Endothelial cell of umbilical vein (primary cell): ENCODE data around the gene NEK8. TPM values are rescaled to one million over a fixed set of nuclear protein-coding genes. Genes with fewer than 3 reads are reported as not detected.

Source experiments
- BruUV-seq: library from RNA; stranded (reverse); fragments of 400-500 nt; replicated peaks from 2 replicates; lab custom pipeline; 2021; lab: Mats Ljungman, UMichigan
- CTCF ChIA-PET: fragments of 300-600, 350-600 bp; sonication (Branson Sonifier 250); formaldehyde crosslinking; loops from one replicate; lab custom pipeline; 2021; ENCODE audit warnings: antibody characterized with exemption, inconsistent platforms; lab: Charles Lee
- POLR2A ChIA-PET: fragments of 300-600, 350-600 bp; sonication (Branson Sonifier 250); formaldehyde crosslinking; loops from one replicate; lab custom pipeline; 2021; ENCODE audit warnings: antibody characterized with exemption, inconsistent platforms; lab: Charles Lee
- DNase-seq: peaks from one replicate; pipeline ENCODE4 v3.0.0-alpha.2; 2011; ENCODE audit warnings: low read depth, low spot score
- FAIRE-seq: peaks from 2 replicates; lab custom pipeline; 2011; peaks lifted over from hg19 to GRCh38; lab: Jason Lieb, UNC
- H2AFZ ChIP-seq: 2 replicates; pipeline ENCODE4 v1.6.0; 2012; ENCODE audit warnings: low read depth, low read length, control low read depth, inconsistent platforms
- H3K27ac ChIP-seq: 2 replicates; pipeline ENCODE4 v1.5.1; 2011; ENCODE audit warnings: low read depth, mild to moderate bottlenecking, control low read depth, low read length, moderate library complexity; ENCODE audit not compliant: insufficient read depth
- H3K27me3 ChIP-seq, 2 experiments: 2 replicates each; pipeline versions ENCODE4 v1.6.0 to v1.6.1; 2011; ENCODE audit warnings: low read length in 2 of 2, mixed read lengths in 1 of 2; ENCODE audit not compliant: control insufficient read depth in 2 of 2, insufficient read depth in 2 of 2
- H3K36me3 ChIP-seq, 2 experiments: 2 replicates in 1 of 2; 3 replicates in 1 of 2; pipeline ENCODE4 v1.5.1; 2011; ENCODE audit warnings: low read length in 2 of 2, mild to moderate bottlenecking in 1 of 2, moderate library complexity in 1 of 2; ENCODE audit not compliant: control insufficient read depth in 2 of 2, insufficient read depth in 2 of 2; ENCODE audit errors: extremely low read depth in 1 of 2
- H3K4me1 ChIP-seq: 3 replicates; pipeline ENCODE4 v1.5.1; 2011; ENCODE audit warnings: mild to moderate bottlenecking, low read length; ENCODE audit not compliant: control insufficient read depth, insufficient read depth; ENCODE audit errors: extremely low read depth
- H3K4me2 ChIP-seq: 2 replicates; pipeline ENCODE4 v1.6.1; 2011; ENCODE audit warnings: low read length, control low read depth, mixed read lengths; ENCODE audit not compliant: insufficient read depth
- H3K4me3 ChIP-seq, 3 experiments: fragments of 200-600 bp in 1 of 3; sonication (generic), shearing (Covaris generic) in 1 of 3; replicated peaks in 1 of 3; 2 replicates each; pipeline ENCODE4 v1.5.1; 2011 to 2016; ENCODE audit warnings: control low read depth in 3 of 3, low read length in 3 of 3, mild to moderate bottlenecking in 2 of 3, inconsistent platforms in 1 of 3, low read depth in 1 of 3, moderate library complexity in 1 of 3; ENCODE audit not compliant: insufficient read depth in 1 of 3
- H3K79me2 ChIP-seq: 2 replicates; pipeline ENCODE4 v1.6.0; 2012; ENCODE audit warnings: low read length, inconsistent platforms; ENCODE audit not compliant: control insufficient read depth, insufficient read depth
- H3K9ac ChIP-seq: replicated peaks from 2 replicates; pipeline ENCODE3; 2011; ENCODE audit warnings: low read length, control low read depth; ENCODE audit not compliant: insufficient read depth; ENCODE audit errors: extremely low read depth
- H3K9me1 ChIP-seq: replicated peaks from 3 replicates; pipeline ENCODE4 v1.6.0; 2011; ENCODE audit warnings: mild to moderate bottlenecking, low read length; ENCODE audit not compliant: control insufficient read depth, insufficient read depth; ENCODE audit errors: extremely low read depth
- H3K9me3 ChIP-seq: replicated peaks from 2 replicates; pipeline ENCODE4 v1.5.1; 2012; ENCODE audit warnings: low read length, inconsistent platforms; ENCODE audit not compliant: control insufficient read depth, insufficient read depth
- H4K20me1 ChIP-seq: replicated peaks from 2 replicates; pipeline ENCODE3; 2011; ENCODE audit warnings: mild to moderate bottlenecking, low read length; ENCODE audit not compliant: control insufficient read depth, insufficient read depth; ENCODE audit errors: extremely low read depth
- CTCF ChIP-seq, 2 donors: IDR thresholded peaks; 1 replicate in 1 of 2; 2 replicates in 1 of 2; pipeline ENCODE4 v1.5.1; 2011; ENCODE audit warnings: low read length in 2 of 2, mild to moderate bottlenecking in 2 of 2, moderate library complexity in 2 of 2, control low read depth in 1 of 2, inconsistent platforms in 1 of 2, low read depth in 1 of 2; ENCODE audit not compliant: insufficient read depth in 1 of 2; ENCODE audit errors: extremely low read depth in 1 of 2
- EZH2 ChIP-seq: IDR thresholded peaks from 2 replicates; pipeline ENCODE4 v1.6.1; 2012; ENCODE audit warnings: borderline replicate concordance, low read depth, mild to moderate bottlenecking, moderate library complexity, low read length, inconsistent platforms; ENCODE audit not compliant: severe bottlenecking
- FOS ChIP-seq: IDR thresholded peaks from 2 replicates; pipeline ENCODE4 v1.6.1; 2011; ENCODE audit warnings: mild to moderate bottlenecking, low read length, moderate library complexity, borderline replicate concordance; ENCODE audit not compliant: insufficient read depth
- GATA2 ChIP-seq: IDR thresholded peaks from 2 replicates; pipeline ENCODE4 v1.7.0; 2011; ENCODE audit warnings: low read depth, mild to moderate bottlenecking, moderate library complexity, mixed read lengths, low read length; ENCODE audit not compliant: insufficient read length, insufficient read depth
- JUN ChIP-seq: IDR thresholded peaks from 2 replicates; pipeline ENCODE4 v1.6.1; 2011; ENCODE audit warnings: borderline replicate concordance, low read depth; ENCODE audit not compliant: insufficient read length, insufficient read depth
- MAX ChIP-seq: IDR thresholded peaks from 2 replicates; pipeline ENCODE4 v1.6.1; 2011; ENCODE audit not compliant: insufficient read depth, insufficient read length
- MYC ChIP-seq: IDR thresholded peaks from one replicate; pipeline ENCODE4 v1.6.1; 2011; ENCODE audit warnings: mild to moderate bottlenecking, low read depth, low read length
- POLR2A ChIP-seq: IDR thresholded peaks from 2 replicates; pipeline ENCODE4 v1.6.1; 2012; ENCODE audit warnings: low read depth, mild to moderate bottlenecking, control low read depth, low read length
- POLR2AphosphoS5 ChIP-seq: IDR thresholded peaks from 2 replicates; pipeline ENCODE4 v1.6.1; 2012; ENCODE audit warnings: low read depth, mild to moderate bottlenecking, control low read depth, low read length, moderate library complexity; ENCODE audit not compliant: insufficient read depth
- dilution Hi-C: fragments of 300-500 bp; cut with MboI; formaldehyde crosslinking; loops from one replicate; pipeline ENCODE4 v1.15.0; 2019; ENCODE audit warnings: low sequenced_read_pairs; ENCODE audit not compliant: extremely low pct_ligation_motif_present
- intact Hi-C: fragments of 100-400 bp; cut with micrococcal nuclease; formaldehyde crosslinking; loops from one replicate; pipeline ENCODE4 v1.10.0; 2022
- polyA plus RNA-seq, 4 experiments: library from polyadenylated mRNA; depleted of rRNA in 3 of 4; stranded (reverse) in 3 of 4; unstranded in 1 of 4; fragments of >200 nt; gene quantifications; 2 replicates each; pipeline versions ENCODE4 v1.2.1 to v1.2.3, GENCODE V29; 2011 to 2012; ENCODE audit warnings: missing spikeins in 1 of 4
- total RNA-seq: library from RNA; stranded (reverse); gene quantifications from 2 replicates; pipeline ENCODE4 v1.2.3, GENCODE V29; 2021

Gene NEK8
- total and polyA plus RNA-seq, 2 donors (not counting 3 experiments of a cell fraction or from before 2014, with no cell fraction given): 3.1 to 3.2 TPM

- Histone ChIP-seq H3K4me3 (no peak overlapping the region), H3K36me3 (no peaks in the 10 kb centered on the region), H3K4me2 (no peak overlapping the region), H4K20me1 (no peaks in the 10 kb centered on the region), H3K4me1 (peaks cover 20% of the 10 kb centered on the region), H3K27ac (no peak overlapping the region), H3K79me2 (no peaks in the 10 kb centered on the region), H3K27me3 (no peaks in the 10 kb centered on the region), H3K9me1 (no peaks in the 10 kb centered on the region), H2AFZ (no peak overlapping the region), H3K9ac (no peak overlapping the region), H3K9me3 (no peaks in the 10 kb centered on the region)
- BruUV-seq: no TSS peak
- intact Hi-C loops: no loop called here
- CTCF ChIA-PET: interaction anchor here (5.3 to 13.7 kb wide), 2 partner anchors 17 to 221 kb away, joined by 249 to 602 read pairs; partner anchors contain the start of genes PHF12 and TRAF4
- FAIRE-seq: no peak
- POLR2A ChIA-PET: interaction anchor here (0.7 kb wide), 1 partner anchor 564 kb away, joined by 12 read pairs; the partner anchor contains the start of gene NUFIP2
- DNase-seq: no peak
- dilution Hi-C loops: no loop called here
- TF ChIP-seq POLR2AphosphoS5 (no peak), FOS (no peak), POLR2A (no peak), MYC (no peak), CTCF (IDR thresholded peaks at IDR 0.05; ENCODE audit: extremely low read depth in 1 of 2, insufficient read depth in 1 of 2, low read depth in 1 of 2, low read length in 2 of 2) (no peak), MAX (no peak), EZH2 (no peak), GATA2 (no peak), JUN (no peak)
Measured at GRCh38 chr17:28729950-28730330, 1.4 kb downstream of the NEK8 start.
